ENCODE data around the gene DCDC2C.

DNA sequence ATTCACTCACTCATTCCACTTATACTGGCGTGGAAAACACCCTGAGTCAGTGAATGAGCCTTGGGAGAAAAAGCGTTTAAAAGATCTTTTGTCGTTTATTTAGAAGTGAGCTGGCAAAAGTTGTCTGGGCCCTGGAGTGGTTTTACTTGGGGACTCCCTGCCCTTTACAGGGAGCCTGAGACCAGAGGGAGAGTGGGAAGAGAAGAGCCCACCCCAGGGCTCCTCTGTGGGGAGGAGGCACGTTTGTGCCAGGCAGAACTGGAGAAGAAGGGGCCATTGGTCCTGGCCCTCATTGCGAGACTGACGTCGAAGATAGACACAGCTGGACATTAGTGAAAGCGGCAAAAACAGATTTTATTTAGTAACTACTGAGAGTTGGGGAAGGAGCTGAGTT lies 25.7 kb downstream of the DCDC2C start:
- TF ChIP-seq POLR2AphosphoS5 (IDR thresholded peaks at IDR 0.05; ENCODE audit: low read depth, low read length) (no peak), CTCF (IDR thresholded peaks at IDR 0.05) (no peak), EP300 (IDR thresholded peaks at IDR 0.05; ENCODE audit: borderline replicate concordance in 1 of 2, low read depth in 1 of 2, low read length in 1 of 2) (no peak), SIN3A (IDR thresholded peaks at IDR 0.05; ENCODE audit: borderline replicate concordance, low read depth, low read length) (no peak), NFIC (IDR thresholded peaks at IDR 0.05; ENCODE audit: borderline replicate concordance) (no peak), IRF3 (IDR thresholded peaks at IDR 0.05; ENCODE audit: low read depth, low read length) (no peak), CHD2 (IDR thresholded peaks at IDR 0.05; ENCODE audit: low read length, partially characterized antibody) (no peak), USF1 (IDR thresholded peaks at IDR 0.05; ENCODE audit: borderline replicate concordance, low read depth) (no peak), GATA2 (CRISPR knock-in tag; IDR thresholded peaks at IDR 0.05) (no peak)
- TF ChIP-seq, protein P1, sequence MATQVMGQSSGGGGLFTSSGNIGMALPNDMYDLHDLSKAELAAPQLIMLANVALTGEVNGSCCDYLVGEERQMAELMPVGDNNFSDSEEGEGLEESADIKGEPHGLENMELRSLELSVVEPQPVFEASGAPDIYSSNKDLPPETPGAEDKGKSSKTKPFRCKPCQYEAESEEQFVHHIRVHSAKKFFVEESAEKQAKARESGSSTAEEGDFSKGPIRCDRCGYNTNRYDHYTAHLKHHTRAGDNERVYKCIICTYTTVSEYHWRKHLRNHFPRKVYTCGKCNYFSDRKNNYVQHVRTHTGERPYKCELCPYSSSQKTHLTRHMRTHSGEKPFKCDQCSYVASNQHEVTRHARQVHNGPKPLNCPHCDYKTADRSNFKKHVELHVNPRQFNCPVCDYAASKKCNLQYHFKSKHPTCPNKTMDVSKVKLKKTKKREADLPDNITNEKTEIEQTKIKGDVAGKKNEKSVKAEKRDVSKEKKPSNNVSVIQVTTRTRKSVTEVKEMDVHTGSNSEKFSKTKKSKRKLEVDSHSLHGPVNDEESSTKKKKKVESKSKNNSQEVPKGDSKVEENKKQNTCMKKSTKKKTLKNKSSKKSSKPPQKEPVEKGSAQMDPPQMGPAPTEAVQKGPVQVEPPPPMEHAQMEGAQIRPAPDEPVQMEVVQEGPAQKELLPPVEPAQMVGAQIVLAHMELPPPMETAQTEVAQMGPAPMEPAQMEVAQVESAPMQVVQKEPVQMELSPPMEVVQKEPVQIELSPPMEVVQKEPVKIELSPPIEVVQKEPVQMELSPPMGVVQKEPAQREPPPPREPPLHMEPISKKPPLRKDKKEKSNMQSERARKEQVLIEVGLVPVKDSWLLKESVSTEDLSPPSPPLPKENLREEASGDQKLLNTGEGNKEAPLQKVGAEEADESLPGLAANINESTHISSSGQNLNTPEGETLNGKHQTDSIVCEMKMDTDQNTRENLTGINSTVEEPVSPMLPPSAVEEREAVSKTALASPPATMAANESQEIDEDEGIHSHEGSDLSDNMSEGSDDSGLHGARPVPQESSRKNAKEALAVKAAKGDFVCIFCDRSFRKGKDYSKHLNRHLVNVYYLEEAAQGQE (IDR thresholded peaks at IDR 0.05; ENCODE audit: low read depth, low read length): no peak
- TF ChIP-seq, protein P2, sequence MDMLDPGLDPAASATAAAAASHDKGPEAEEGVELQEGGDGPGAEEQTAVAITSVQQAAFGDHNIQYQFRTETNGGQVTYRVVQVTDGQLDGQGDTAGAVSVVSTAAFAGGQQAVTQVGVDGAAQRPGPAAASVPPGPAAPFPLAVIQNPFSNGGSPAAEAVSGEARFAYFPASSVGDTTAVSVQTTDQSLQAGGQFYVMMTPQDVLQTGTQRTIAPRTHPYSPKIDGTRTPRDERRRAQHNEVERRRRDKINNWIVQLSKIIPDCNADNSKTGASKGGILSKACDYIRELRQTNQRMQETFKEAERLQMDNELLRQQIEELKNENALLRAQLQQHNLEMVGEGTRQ (IDR thresholded peaks at IDR 0.05; ENCODE audit: borderline replicate concordance, low read depth, low read length): no peak
